Mesenchymal stem cell (in vitro differentiated cells and primary cell): ENCODE measurements around the gene PLEKHA8.

ENCODE experiments used
- DNase-seq: peaks from one replicate; pipeline ENCODE4 v3.0.0-alpha.2; 2013
- H2AFZ ChIP-seq: one replicate; pipeline ENCODE4 v1.6.1; 2013; ENCODE audit warnings: low read depth, mild to moderate bottlenecking, control low read depth, inconsistent platforms, low read length, moderate library complexity
- H2AK5ac ChIP-seq: 2 replicates; pipeline ENCODE4 v1.6.1; 2013; ENCODE audit warnings: low read length, moderate library complexity, mild to moderate bottlenecking, inconsistent platforms; ENCODE audit not compliant: severe bottlenecking
- H2BK120ac ChIP-seq: one replicate; pipeline ENCODE4 v1.6.1; 2013; ENCODE audit warnings: low read depth, mild to moderate bottlenecking, inconsistent platforms, low read length, moderate library complexity
- H2BK12ac ChIP-seq, 2 experiments: one replicate each; pipeline ENCODE4 v1.6.1; 2013; ENCODE audit warnings: inconsistent platforms in 2 of 2, low read length in 2 of 2, mild to moderate bottlenecking in 2 of 2, moderate library complexity in 2 of 2, control low read depth in 1 of 2
- H2BK15ac ChIP-seq: one replicate; pipeline ENCODE4 v1.6.1; 2013; ENCODE audit warnings: mild to moderate bottlenecking, low read depth, inconsistent platforms; ENCODE audit not compliant: poor library complexity, severe bottlenecking
- H2BK5ac ChIP-seq: 2 replicates; pipeline ENCODE4 v1.6.1; 2013; ENCODE audit warnings: low read depth, mild to moderate bottlenecking, low read length, control low read depth, inconsistent platforms; ENCODE audit not compliant: poor library complexity, severe bottlenecking
- H3K14ac ChIP-seq, 2 experiments: one replicate each; pipeline ENCODE4 v1.6.1; 2013; ENCODE audit warnings: inconsistent platforms in 2 of 2, low read length in 2 of 2, control low read depth in 1 of 2, mild to moderate bottlenecking in 1 of 2, moderate library complexity in 1 of 2
- H3K18ac ChIP-seq, 2 experiments: one replicate each; pipeline ENCODE4 v1.6.1; 2013; ENCODE audit warnings: inconsistent platforms in 2 of 2, low read length in 2 of 2, control low read depth in 1 of 2, low read depth in 1 of 2, mild to moderate bottlenecking in 1 of 2
- H3K23ac ChIP-seq, 2 experiments: one replicate each; pipeline ENCODE4 v1.6.1; 2013; ENCODE audit warnings: inconsistent platforms in 2 of 2, low read length in 2 of 2, mild to moderate bottlenecking in 2 of 2, moderate library complexity in 2 of 2, control low read depth in 1 of 2
- H3K27ac ChIP-seq: 2 replicates; pipeline ENCODE4 v1.5.1; 2013; ENCODE audit warnings: mild to moderate bottlenecking, moderate library complexity, low read length, control low read depth, inconsistent platforms; ENCODE audit not compliant: poor library complexity, severe bottlenecking
- H3K27me3 ChIP-seq, 2 experiments: 2 replicates each; pipeline versions ENCODE4 v1.6.1 to v1.7.0; 2013; ENCODE audit warnings: low read length in 2 of 2, mild to moderate bottlenecking in 2 of 2, moderate library complexity in 2 of 2, control low read depth in 1 of 2, inconsistent platforms in 1 of 2; ENCODE audit not compliant: control insufficient read depth in 1 of 2, insufficient read depth in 1 of 2
- H3K36me3 ChIP-seq, 2 experiments: 2 replicates each; pipeline versions ENCODE4 v1.6.1 to v1.7.0; 2013; ENCODE audit warnings: low read length in 2 of 2, control low read depth in 1 of 2, inconsistent platforms in 1 of 2, low read depth in 1 of 2, mild to moderate bottlenecking in 1 of 2; ENCODE audit not compliant: insufficient read depth in 2 of 2, control insufficient read depth in 1 of 2
- H3K4ac ChIP-seq, 2 experiments: one replicate each; pipeline ENCODE4 v1.6.1; 2013; ENCODE audit warnings: inconsistent platforms in 2 of 2, low read length in 2 of 2, mild to moderate bottlenecking in 2 of 2, moderate library complexity in 2 of 2, control low read depth in 1 of 2, low read depth in 1 of 2
- H3K4me1 ChIP-seq: 2 replicates; pipeline ENCODE4 v1.6.1; 2013; ENCODE audit warnings: low read depth, low read length, control low read depth; ENCODE audit not compliant: control insufficient read depth, insufficient read depth
- H3K4me2 ChIP-seq: 2 replicates; pipeline ENCODE4 v1.6.1; 2013; ENCODE audit warnings: low read length, mild to moderate bottlenecking, inconsistent platforms; ENCODE audit not compliant: poor library complexity, severe bottlenecking
- H3K4me3 ChIP-seq, 2 experiments: 2 replicates each; pipeline versions ENCODE4 v1.5.1 to v1.7.0; 2013; ENCODE audit warnings: low read length in 2 of 2, mild to moderate bottlenecking in 2 of 2, control low read depth in 1 of 2, low read depth in 1 of 2; ENCODE audit not compliant: insufficient read depth in 1 of 2
- H3K79me1 ChIP-seq: replicated peaks from 2 replicates; pipeline ENCODE4 v1.6.1; 2013; ENCODE audit warnings: mild to moderate bottlenecking, control low read depth, low read length, inconsistent platforms; ENCODE audit not compliant: poor library complexity, severe bottlenecking
- H3K9ac ChIP-seq: 2 replicates; pipeline ENCODE4 v1.7.0; 2013; ENCODE audit warnings: mild to moderate bottlenecking, low read length, moderate library complexity
- H3K9me3 ChIP-seq: 2 replicates; pipeline ENCODE4 v1.7.0; 2013; ENCODE audit warnings: mild to moderate bottlenecking, low read length; ENCODE audit not compliant: control insufficient read depth
- H4K8ac ChIP-seq: one replicate; pipeline ENCODE4 v1.6.1; 2013; ENCODE audit warnings: inconsistent platforms, mild to moderate bottlenecking, low read length, moderate library complexity
- H4K91ac ChIP-seq: one replicate; pipeline ENCODE4 v1.6.1; 2013; ENCODE audit warnings: mild to moderate bottlenecking, low read length, inconsistent platforms
- WGBS: methylation state at CpG from one replicate; pipeline ENCODE4 v1.1.7; 2013; ENCODE audit warnings: mixed read lengths; 5-methylcytosine and 5-hydroxymethylcytosine counted together

Gene PLEKHA8

GRCh38 chr7:30114536-30115238 is 86.5 kb downstream of the PLEKHA8 start:
- H3K27ac ChIP-seq = no peak overlapping the region
- H2BK15ac ChIP-seq = no peak overlapping the region
- no peak overlapping the region for H4K91ac ChIP-seq
- H3K14ac ChIP-seq = no peak overlapping the region
- H3K79me1 ChIP-seq = no peaks in the 10 kb centered on the region
- no peak overlapping the region for H2AFZ ChIP-seq
- H3K4ac ChIP-seq = no peak overlapping the region
- H3K27me3 ChIP-seq = no peaks in the 10 kb centered on the region
- H2BK120ac ChIP-seq = no peak overlapping the region
- no peak overlapping the region for H3K4me2 ChIP-seq
- no peak overlapping the region for H2BK5ac ChIP-seq
- no peak overlapping the region for H4K8ac ChIP-seq
- no peak overlapping the region for H3K23ac ChIP-seq
- no peak overlapping the region for H2AK5ac ChIP-seq
- H3K4me3 ChIP-seq = no peak overlapping the region
- no peak overlapping the region for H3K18ac ChIP-seq
- no peak overlapping the region for H2BK12ac ChIP-seq
- no peaks in the 10 kb centered on the region for H3K36me3 ChIP-seq
- H3K4me1 ChIP-seq = peaks cover 2% of the 10 kb centered on the region
- WGBS = 78% methylated on average over 3 of the region's 3 CpGs
- DNase-seq = no peak
- no peak overlapping the region for H3K9ac ChIP-seq
- peaks cover 11% of the 10 kb centered on the region for H3K9me3 ChIP-seq

- H2AFZ ChIP-seq = no peak overlapping the region
- H3K14ac ChIP-seq = peak overlapping the region in 1 of 2 experiments; percentile 14
- no peak overlapping the region for H2BK12ac ChIP-seq
- H2BK5ac ChIP-seq = no peak overlapping the region
- H3K27me3 ChIP-seq = no peaks in the 10 kb centered on the region
- no peak overlapping the region for H2AK5ac ChIP-seq
- WGBS = 84% methylated on average over 30 of the region's 34 CpGs
- H3K4ac ChIP-seq = no peak overlapping the region
- H3K79me1 ChIP-seq = no peaks in the 10 kb centered on the region
- H3K18ac ChIP-seq = no peak overlapping the region
- H3K9ac ChIP-seq = no peak overlapping the region
- no peak overlapping the region for H2BK15ac ChIP-seq
- H2BK120ac ChIP-seq = no peak overlapping the region
- H3K36me3 ChIP-seq = no peaks in the 10 kb centered on the region
- peaks cover 2% of the 10 kb centered on the region for H3K4me1 ChIP-seq
- H3K9me3 ChIP-seq = peaks cover 11% of the 10 kb centered on the region
- no peak for DNase-seq
- no peak overlapping the region for H3K4me3 ChIP-seq
- no peak overlapping the region for H3K4me2 ChIP-seq
- no peak overlapping the region for H3K23ac ChIP-seq
- peak overlapping the region; percentile 22 for H4K91ac ChIP-seq
- H3K27ac ChIP-seq = no peak overlapping the region
- no peak overlapping the region for H4K8ac ChIP-seq
Measured at GRCh38 chr7:30115709-30116297, 87.6 kb downstream of the PLEKHA8 start.

- H3K79me1 ChIP-seq = no peaks in the 10 kb centered on the region
- no peak overlapping the region for H3K4me2 ChIP-seq
- no peak overlapping the region for H3K23ac ChIP-seq
- H3K27me3 ChIP-seq = no peaks in the 10 kb centered on the region
- no peak for DNase-seq
- H3K4me3 ChIP-seq = peak overlapping the region in 1 of 2 experiments; percentile 35
- no peak overlapping the region for H3K27ac ChIP-seq
- H3K4ac ChIP-seq = no peak overlapping the region
- no peak overlapping the region for H2BK15ac ChIP-seq
- H2AK5ac ChIP-seq = no peak overlapping the region
- peak overlapping the region; percentile 31 for H3K9ac ChIP-seq
- no peak overlapping the region for H2BK5ac ChIP-seq
- H3K36me3 ChIP-seq = no peaks in the 10 kb centered on the region
- no peak overlapping the region for H3K18ac ChIP-seq
- H4K8ac ChIP-seq = no peak overlapping the region
- H3K4me1 ChIP-seq = peaks cover 2% of the 10 kb centered on the region
- no peak overlapping the region for H2AFZ ChIP-seq
- peaks cover 11% of the 10 kb centered on the region for H3K9me3 ChIP-seq
- H3K14ac ChIP-seq = no peak overlapping the region
- WGBS = 92% methylated on average over 6 of the region's 6 CpGs
- no peak overlapping the region for H2BK120ac ChIP-seq
- no peak overlapping the region for H4K91ac ChIP-seq
- H2BK12ac ChIP-seq = no peak overlapping the region
Measured at GRCh38 chr7:30116771-30117170, 88.6 kb downstream of the PLEKHA8 start.

- Histone ChIP-seq H3K9ac (peak overlapping the region; percentile 2), H2BK120ac (no peak overlapping the region), H3K4me1 (peaks cover 2% of the 10 kb centered on the region), H3K27me3 (no peaks in the 10 kb centered on the region), H3K23ac (no peak overlapping the region), H3K79me1 (no peaks in the 10 kb centered on the region), H3K18ac (no peak overlapping the region), H2AK5ac (no peak overlapping the region), H3K4me2 (no peak overlapping the region), H3K4me3 (no peak overlapping the region), H3K14ac (no peak overlapping the region), H4K8ac (no peak overlapping the region), H2BK5ac (no peak overlapping the region), H3K27ac (no peak overlapping the region), H3K4ac (no peak overlapping the region), H3K9me3 (peaks cover 7% of the 10 kb centered on the region), H2BK12ac (no peak overlapping the region), H2BK15ac (no peak overlapping the region), H4K91ac (no peak overlapping the region), H2AFZ (no peak overlapping the region), H3K36me3 (no peaks in the 10 kb centered on the region)
- DNase-seq = no peak
- WGBS = 75% methylated on average over 4 of the region's 4 CpGs
Measured at GRCh38 chr7:30117896-30118295, 89.7 kb downstream of the PLEKHA8 start.
